C4-2B (cell line): ENCODE measurements around the gene SUN1.

Source experiments
- CTCF ChIP-seq: fragments of 450-650 bp; conservative IDR thresholded peaks from 2 replicates; pipeline ENCODE4 v1.5.1; 2017; ENCODE audit warnings: mild to moderate bottlenecking
- ZFX ChIP-seq: fragments of 450-650 bp; IDR thresholded peaks from 2 replicates; pipeline ENCODE4 v1.6.1; 2017

GRCh38 chr7:902996-903395, 70.7 kb downstream of the SUN1 start:
- TF ChIP-seq CTCF (no peak), ZFX (no peak)
